ENCODE measurements around the gene CCR8. TPM values are rescaled to one million over a fixed set of nuclear protein-coding genes. Genes with fewer than 3 reads are reported as not detected.

The CCR8 gene
- total RNA-seq (2021) = not detected in 2 replicates
- not detected for Bru-seq, nascent RNA
- not detected for BruChase-seq, experiment 1, labeled RNA remaining after a 2-hour chase
- not detected for BruChase-seq, experiment 2, labeled RNA remaining after a 6-hour chase
- long read RNA-seq = 0 reads

DNA sequence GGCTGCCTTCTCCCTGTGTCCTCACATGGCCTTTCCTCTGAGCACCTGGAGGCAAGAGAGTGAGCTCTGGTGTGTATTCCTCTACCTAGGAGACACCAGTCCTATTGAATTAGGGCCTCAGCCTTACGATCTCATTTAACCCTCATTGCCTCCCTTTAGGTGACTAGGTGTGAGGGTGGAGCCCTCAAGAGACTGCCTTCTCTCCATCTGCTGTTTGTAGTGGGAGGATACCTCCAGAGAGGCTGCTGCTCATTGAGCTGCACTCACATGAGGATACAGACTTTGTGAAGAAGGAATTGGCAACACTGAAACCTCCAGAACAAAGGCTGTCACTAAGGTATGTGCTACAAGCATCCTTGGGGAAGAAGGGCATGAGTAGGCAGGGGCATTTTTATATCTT, at the start of gene CCR8:
TSS of gene CCR8 (plus strand) at position 217 of the 400 bp plus-strand sequence. CDS start 2,623 bp downstream, outside the sequence.
- Histone ChIP-seq H3K27me3 (ENCODE audit: insufficient read depth, low read depth) (peaks cover 12% of the 10 kb centered on the region; the same call in 1 of the 2 replicates), H3K79me2 (ENCODE audit: low read depth) (no peaks in the 10 kb centered on the region), H3K4me2 (no peak within 1 kb of the TSS), H3K9me3 (ENCODE audit: insufficient read depth, low read depth) (no peaks in the 10 kb centered on the region), H3F3A (ENCODE audit: insufficient read depth, low read depth) (no peaks in the 10 kb centered on the region), H3K4me1 (replicated peaks; ENCODE audit: insufficient read depth) (no peaks in the 10 kb centered on the region), H3K9me2 (ENCODE audit: insufficient read depth) (no peaks in the 10 kb centered on the region), H4K20me1 (ENCODE audit: insufficient read depth) (no peaks in the 10 kb centered on the region), H3K36me3 (ENCODE audit: low read depth) (no peaks in the 10 kb centered on the region), H3K27ac (no peak within 1 kb of the TSS), H2AFZ (no peak within 1 kb of the TSS), H3K4me3 (no peak within 1 kb of the TSS)
- no peak for DNase-seq
- intact Hi-C loops (cut with micrococcal nuclease; ENCODE audit: unreplicated experiment) = no loop called here
- ChIA-PET POLR2A (ENCODE audit: unreplicated experiment) (no interaction called here), CTCF (no interaction called here)
- BruUV-seq (replicated peaks) = no TSS peak
- TF ChIP-seq CTCF (conservative IDR thresholded peaks at IDR 0.05) (no peak), EZH2 (IDR thresholded peaks at IDR 0.05; ENCODE audit: low read depth) (no peak)

DNA sequence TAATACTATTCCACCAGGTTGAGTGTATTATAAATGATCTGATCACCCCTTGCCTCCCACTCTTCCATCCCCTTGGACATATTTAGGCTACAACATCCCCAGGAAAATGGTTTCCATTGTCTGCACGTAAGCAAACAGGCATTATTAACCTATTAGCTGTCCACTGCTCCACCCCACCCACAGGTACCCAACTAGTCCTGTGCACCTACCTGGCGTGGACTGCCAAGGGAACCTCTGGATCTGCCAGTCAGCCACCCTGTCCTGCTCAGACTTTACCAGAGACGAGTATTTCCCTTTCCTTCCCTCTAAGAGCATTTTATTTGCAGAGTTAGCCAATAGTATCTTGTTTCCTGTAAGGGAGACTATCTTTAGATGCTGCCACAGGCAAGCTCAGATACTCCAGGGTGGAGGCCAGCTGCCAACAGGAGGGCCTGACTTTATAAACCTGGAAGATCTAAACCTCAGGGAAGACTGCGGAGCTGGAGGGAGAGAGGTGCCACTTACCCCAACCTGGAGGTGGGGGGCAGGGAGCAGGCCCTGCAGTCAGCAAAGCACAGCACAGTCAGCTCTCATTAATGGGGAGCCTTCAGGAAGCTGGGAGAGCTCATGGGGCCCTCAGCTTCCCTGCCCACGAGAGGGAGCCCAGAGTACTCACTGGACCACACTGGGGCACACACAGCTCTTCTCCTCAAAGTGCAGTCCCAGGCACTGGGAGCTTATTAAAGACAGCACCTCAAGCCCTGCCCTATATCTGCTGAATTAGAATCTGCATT, 49.6 kb upstream of the CCR8 start, which contains the start of gene CX3CR1:
TSS of gene CX3CR1 (minus strand) at position 292 of the 773 bp plus-strand sequence. CDS start 13,527 bp downstream, outside the sequence.
- H2AFZ ChIP-seq = no peak within 1 kb of the TSS
- H3K9me2 ChIP-seq (ENCODE audit: insufficient read depth) = no peaks in the 10 kb centered on the region; the same call in 1 of the 2 replicates
- H3K4me3 ChIP-seq = no peak within 1 kb of the TSS
- TF ChIP-seq CTCF (conservative IDR thresholded peaks at IDR 0.05) (no peak), EZH2 (IDR thresholded peaks at IDR 0.05; ENCODE audit: low read depth) (no peak)
- H4K20me1 ChIP-seq (ENCODE audit: insufficient read depth) = no peaks in the 10 kb centered on the region
- intact Hi-C loops (cut with micrococcal nuclease; ENCODE audit: unreplicated experiment) = loop anchor here (10.0 kb wide), 1 partner anchor 625 kb away; no protein-coding TSS in a partner anchor
- H3F3A ChIP-seq (ENCODE audit: insufficient read depth, low read depth) = no peaks in the 10 kb centered on the region
- no peaks in the 10 kb centered on the region for H3K4me1 ChIP-seq (replicated peaks; ENCODE audit: insufficient read depth)
- BruUV-seq (replicated peaks) = no TSS peak
- peaks cover 8% of the 10 kb centered on the region; the same call in 1 of the 2 replicates for H3K27me3 ChIP-seq (ENCODE audit: insufficient read depth, low read depth)
- no peaks in the 10 kb centered on the region for H3K9me3 ChIP-seq (ENCODE audit: insufficient read depth, low read depth)
- H3K36me3 ChIP-seq (ENCODE audit: low read depth) = no peaks in the 10 kb centered on the region
- DNase-seq = no peak
- H3K4me2 ChIP-seq = no peak within 1 kb of the TSS
- H3K79me2 ChIP-seq (ENCODE audit: low read depth) = no peaks in the 10 kb centered on the region
- CTCF ChIA-PET = no interaction called here
- POLR2A ChIA-PET (ENCODE audit: unreplicated experiment) = no interaction called here
- no peak within 1 kb of the TSS for H3K27ac ChIP-seq

DNA sequence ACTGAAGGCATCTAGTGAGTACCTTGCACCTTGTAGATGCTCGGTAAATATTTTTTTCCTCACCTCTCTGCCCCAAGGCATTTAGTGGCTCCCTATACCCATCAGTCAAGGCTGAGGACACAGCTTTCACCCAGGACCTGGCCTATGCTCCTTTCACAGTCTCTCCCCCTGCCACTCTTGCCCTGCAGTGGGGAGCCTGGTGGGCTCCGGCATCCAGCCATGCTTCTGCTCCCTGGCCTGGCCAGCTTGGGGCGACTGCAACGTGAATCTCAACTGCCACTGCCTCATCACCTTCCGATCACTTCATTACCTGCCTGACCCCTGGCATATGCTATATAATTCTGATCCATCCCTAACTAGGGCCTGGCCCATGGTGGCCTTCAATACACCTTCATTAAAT, 48.9 kb upstream of the CCR8 start:
- Histone ChIP-seq H3K9me3 (ENCODE audit: insufficient read depth, low read depth) (no peaks in the 10 kb centered on the region), H2AFZ (no peak overlapping the region), H3K4me1 (replicated peaks; ENCODE audit: insufficient read depth) (no peaks in the 10 kb centered on the region), H3K79me2 (ENCODE audit: low read depth) (no peaks in the 10 kb centered on the region), H4K20me1 (ENCODE audit: insufficient read depth) (no peaks in the 10 kb centered on the region), H3K36me3 (ENCODE audit: low read depth) (no peaks in the 10 kb centered on the region), H3K4me2 (no peak overlapping the region), H3K27me3 (ENCODE audit: insufficient read depth, low read depth) (peaks cover 4% of the 10 kb centered on the region; the same call in 1 of the 2 replicates), H3K27ac (no peak overlapping the region), H3K9me2 (ENCODE audit: insufficient read depth) (no peaks in the 10 kb centered on the region; the same call in 1 of the 2 replicates), H3F3A (ENCODE audit: insufficient read depth, low read depth) (no peaks in the 10 kb centered on the region), H3K4me3 (no peak overlapping the region)
- DNase-seq = no peak
- no peak for TF ChIP-seq EZH2 (IDR thresholded peaks at IDR 0.05; ENCODE audit: low read depth)
- ChIA-PET POLR2A (ENCODE audit: unreplicated experiment) (no interaction called here), CTCF (no interaction called here)
- intact Hi-C loops (cut with micrococcal nuclease; ENCODE audit: unreplicated experiment) = loop anchor here (10.0 kb wide), 1 partner anchor 626 kb away; no protein-coding TSS in a partner anchor
- no TSS peak for BruUV-seq (replicated peaks)

Measured in PC-9 (cell line).